Superior temporal gyrus (tissue), 1 donor: ENCODE data around the gene EEF2KMT.
"Not testable (repeated sequence)": the region's sequence is repeated elsewhere in the genome, so short reads cannot be mapped to it uniquely, and the experiment has no call there.

Experiments used
- DNase-seq: peaks from one replicate; pipeline ENCODE4 v3.0.0-alpha.2; 2016; ENCODE audit errors: extremely low spot score

EEF2KMT gene

DNA sequence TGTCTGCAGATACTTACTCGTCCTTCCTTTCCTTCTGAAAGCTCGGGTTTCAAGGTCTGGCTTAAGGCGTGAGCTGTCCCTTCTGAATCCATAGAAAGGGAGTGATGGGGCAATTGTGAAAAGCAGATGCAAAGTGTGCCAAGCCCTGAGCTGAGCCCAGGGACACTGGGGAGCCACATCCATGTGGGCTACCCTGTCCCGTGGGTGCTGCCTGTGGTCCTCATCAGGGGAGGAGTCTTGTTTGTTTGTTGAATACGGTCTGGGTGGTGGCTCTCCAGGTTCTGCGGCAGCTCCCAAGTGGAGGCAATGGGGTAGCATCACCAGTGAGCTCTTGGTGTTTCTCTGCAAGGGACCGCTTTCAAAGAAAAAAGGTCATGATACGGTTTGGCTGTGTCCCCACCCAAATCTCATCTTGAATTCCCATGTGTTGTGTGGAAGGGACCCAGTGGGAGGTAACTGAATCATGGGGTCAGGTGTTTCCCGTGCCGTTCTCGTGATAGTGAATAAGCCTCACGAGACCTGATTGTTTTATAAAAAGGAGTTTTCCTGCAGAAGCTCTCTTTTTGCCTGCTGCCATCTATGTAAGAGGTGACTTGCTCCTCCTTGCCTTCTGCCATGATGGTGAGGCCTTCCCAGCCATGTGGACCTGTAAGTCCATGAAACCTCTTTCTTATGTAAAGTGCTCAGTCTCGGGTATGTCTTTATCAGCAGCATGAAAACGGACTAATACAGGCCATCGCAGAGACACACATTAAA lies 27.0 kb downstream of the EEF2KMT start:
- no peak for DNase-seq

DNA sequence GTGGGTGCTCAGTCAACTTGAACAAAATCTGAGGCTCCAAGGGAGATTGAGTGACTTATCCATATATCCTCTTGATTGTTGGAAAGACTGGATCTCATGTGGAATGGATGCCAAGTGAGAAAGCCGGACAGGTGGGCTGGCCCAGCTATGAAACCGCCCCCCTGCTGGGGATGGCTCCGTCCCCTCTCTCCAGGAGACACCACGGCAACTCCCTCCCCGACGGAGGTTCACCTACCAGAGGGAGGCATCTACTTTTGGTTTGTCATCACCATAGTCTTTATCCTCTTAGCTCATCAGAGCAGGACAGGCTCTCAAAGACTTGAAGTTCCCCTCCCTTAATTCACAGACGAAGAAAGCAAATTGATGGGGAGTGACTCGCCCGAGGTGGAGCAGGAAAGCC lies 27.7 kb downstream of the EEF2KMT start:
- DNase-seq = no peak

DNA sequence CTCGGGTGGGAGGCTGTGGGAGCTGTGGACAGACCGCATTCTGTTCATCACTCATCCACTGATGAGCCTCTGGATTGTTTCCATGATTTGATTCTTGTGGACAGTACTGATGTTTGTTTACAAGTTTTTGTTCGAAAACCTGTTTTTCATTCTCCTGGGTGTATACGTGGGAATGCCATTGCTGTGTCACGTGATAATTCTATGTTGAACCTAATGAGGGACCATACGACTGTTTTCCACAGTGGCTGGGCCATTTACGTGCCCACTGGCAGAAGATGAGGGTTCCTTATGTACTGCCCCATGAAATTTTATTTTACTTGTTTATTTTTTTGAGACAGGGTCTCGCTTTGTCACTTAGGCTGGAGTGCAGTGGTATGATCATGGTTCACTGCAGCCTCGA lies 28.5 kb downstream of the EEF2KMT start:
- no peak for DNase-seq

DNA sequence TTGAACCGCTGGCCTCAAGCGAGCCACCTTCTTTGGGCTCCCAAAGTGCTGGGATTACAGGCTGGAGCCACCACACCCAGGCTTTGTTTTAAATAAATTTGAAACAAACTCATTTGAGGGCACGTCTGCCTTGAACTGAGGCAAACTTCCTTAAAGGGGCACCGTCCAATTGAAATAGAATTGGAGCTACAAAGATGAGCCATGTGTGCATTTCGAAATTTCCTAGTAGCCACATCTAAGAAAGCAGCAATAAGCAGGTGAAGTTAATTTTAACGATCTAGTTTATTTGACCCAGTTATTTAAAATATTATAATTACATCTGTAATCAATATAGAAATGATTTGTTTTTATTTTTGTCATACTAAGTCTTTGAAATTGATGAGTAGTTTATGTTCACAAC lies 31.1 kb downstream of the EEF2KMT start:
- no peak for DNase-seq

DNA sequence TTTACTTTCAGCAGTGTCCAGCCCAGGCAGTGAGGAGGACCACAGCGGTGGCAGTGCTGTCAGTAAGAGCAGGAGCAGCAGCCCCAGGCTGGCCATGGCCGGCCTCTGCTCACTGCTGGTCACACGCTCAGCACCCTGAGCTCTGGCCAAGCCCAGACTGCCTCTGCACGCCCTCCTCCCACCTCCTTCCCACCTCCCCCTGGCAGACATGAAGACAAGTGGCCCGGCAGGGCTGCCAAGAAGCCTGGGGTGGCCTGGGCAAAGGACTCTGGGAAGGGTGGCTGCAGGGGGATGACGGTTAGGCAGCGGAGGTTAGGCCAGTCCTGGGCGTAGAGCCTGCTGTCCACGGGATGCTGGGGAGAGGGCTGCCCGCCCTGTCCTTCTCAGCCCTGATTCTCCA lies 31.8 kb downstream of the EEF2KMT start, which contains the start of gene C16orf89:
Gene C16orf89, minus strand, starts transcription at position 144 of the 400 bp plus-strand sequence. Its CDS starts 48 bp downstream, at position 96.
- DNase-seq = no peak

DNA sequence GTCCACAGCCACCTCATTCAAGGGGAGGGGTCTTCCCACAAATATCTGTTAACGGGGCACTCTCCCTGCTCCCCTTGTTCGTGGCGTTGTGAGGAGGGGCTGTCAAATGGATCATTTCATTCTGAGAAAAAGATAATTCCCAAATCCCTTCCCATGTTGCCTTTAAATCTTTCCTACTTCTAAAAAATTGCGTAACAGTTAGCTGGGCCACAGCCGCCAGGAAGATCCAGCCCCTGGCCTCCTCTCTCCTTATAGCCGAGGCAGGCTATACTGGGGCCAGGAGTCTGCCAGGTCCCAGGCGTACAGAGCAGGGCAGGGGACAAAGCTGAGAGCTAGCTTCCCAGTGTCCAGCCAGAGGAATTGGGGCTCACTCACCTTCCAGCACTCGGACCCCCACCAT lies 32.3 kb downstream of the EEF2KMT start:
- DNase-seq = no peak

DNA sequence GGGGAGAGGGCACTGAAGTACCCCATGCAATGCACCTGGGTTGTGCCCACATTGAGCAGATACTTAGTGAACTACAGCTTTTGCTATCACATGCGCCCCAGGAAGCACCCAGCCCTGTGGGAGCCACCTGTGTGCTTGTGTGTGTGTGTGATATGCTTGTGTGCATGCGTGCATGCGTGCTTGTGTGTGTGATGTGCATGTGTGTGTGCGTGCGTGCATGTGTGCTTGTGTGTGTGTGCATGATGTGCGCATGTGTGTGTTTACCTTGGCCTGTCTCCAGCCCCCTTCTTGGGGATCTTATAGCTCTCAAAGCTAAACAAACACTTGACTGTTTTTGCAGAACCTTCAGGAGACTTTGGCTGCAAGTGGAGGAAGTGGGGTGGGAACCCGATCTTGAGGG lies 32.7 kb downstream of the EEF2KMT start:
- DNase-seq = no peak

DNA sequence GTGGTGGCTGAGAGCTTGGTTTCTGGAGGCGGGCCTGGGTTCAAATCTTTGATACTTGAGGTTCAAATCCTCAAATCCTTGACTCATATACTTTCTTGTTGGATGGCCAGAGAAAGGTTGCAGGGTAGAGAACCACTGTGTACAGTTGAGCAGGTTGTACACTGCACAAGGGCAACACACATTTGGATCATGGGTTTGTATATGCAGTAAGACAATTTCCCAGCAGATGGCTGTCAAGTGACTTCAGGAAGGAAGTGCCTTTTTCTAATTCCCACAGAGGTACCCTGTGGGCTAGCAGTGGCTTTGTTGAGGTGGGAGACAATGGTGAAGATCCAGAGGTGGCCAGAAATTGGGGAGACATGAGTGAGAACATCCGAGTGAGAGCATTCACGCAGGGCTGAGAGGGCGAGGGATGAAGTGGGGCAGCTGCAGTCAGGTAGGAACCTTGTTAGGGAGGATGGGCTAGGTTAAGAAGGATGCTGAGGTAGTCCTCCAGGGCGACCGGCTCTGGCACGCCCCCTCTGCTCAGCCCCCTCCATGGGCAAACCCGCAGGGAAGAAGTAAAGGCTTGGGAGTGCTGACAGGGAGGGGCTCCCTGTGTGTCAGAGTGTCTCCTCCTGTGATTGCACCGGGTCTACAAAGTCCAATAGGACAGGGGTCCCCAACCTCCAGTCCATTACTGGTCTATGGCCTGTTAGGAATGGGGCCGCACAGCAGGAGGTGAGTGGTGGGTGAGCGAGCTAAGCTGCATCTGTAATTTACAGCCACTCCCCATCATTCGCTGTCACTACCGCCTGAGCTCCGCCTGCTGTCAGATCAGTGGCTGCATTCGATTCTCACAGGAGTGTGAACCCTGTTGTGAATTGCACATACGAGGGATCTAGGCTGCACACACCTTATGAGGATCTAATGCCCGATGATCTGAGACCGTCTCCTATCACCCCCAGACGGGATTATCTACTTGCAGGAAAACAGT lies 34.5 kb downstream of the EEF2KMT start:
- DNase-seq = no peak

DNA sequence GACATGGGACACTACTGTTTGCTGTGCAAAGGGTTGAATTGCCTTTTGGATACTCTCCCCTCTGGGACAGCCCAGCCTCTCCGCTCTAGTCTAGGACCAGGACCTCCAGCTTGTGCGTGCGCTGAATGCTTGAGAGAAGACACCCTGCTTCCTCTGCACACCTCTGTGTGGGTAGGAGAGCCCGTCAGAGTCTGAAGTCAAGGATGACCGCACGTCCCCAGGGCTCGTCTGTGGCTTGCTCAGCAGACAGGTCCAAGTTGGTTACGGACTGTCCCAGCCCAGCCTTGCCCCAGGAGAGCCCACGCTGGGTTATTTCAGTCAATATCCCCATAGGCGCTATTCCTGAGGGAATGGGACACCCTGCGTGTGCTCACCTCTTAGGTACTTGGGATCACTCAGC lies 35.5 kb downstream of the EEF2KMT start:
- no peak for DNase-seq

DNA sequence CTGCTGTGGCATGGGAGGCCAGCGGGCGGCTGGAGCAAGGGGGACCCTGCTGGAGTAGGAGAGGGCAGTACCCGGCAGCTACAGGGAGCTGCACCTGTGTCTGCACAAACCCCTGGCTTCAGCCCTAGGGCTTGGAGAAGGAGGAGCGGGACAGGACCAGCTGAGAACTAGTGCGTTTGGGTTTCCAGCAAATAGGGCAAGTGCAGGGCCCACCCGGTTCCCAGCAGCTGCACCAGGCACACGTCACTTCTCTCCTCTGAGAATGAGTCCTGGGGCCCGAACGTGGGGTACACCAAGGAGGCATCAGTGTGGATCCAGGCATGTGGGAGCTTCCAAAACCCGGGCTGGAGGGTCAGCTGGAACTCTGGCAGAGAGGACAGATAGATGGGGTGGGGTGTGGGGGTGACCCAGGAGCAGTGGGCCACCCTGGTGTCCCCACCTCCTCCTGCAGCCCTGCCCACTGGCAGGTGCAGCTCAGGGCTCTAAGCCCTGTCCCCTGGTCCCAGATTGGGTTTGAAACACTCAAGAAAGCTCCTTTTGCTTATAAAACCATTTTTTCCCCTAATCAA lies 37.4 kb downstream of the EEF2KMT start:
- DNase-seq = no peak

DNA sequence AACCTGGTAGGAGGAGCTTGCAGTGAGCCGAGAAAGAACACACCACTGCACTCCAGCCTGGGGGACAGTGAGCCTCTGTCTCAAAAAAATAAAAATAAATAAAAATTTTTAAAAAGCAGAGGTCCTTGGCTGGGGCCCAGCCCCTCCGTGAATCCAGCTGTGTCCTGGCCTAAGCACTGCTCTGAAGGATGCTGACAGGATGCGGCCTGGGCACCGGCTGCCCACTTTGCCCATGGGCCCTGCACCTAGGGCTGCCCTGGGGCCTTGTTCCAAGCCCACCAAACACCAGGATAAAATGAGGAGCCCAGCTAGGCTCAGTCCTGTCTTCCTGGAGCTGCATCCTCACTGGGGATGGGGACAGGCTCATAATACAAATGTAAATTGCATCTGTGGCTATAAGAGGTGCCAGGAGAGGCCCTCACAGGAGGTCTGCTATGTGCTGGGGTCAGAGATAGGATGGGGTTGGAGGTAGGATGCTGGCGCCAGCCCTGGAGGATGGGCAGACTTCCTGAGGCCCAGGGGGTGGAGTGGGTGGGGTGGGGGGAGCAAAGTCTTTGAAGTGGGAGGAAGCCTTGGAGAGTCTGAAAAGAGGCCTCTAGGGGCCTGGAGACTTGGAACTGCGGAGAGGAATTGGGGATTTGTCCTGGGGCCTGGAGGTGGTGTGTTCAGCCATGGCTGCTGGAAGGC lies 38.1 kb downstream of the EEF2KMT start:
- no peak for DNase-seq

DNA sequence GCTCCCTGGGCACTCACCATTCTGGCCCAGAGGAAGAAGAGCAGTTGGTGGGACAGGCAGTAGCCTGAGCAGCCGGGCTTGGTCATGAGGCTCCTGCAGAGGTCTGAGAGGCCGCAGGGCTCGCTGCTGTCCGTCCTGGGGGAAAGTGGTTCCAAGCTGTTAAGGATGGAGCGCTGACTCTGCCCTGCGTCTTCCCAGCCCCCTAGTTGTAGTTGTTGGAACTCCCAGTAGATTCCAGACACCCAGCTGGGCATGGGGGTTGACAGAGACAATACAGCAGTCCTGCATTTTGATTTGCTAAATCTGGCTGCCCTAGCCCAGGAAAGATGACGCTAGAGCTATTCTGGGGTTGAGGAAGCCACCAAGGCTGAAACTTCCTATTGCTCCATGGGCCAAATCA lies 39.1 kb downstream of the EEF2KMT start:
- DNase-seq = no peak

DNA sequence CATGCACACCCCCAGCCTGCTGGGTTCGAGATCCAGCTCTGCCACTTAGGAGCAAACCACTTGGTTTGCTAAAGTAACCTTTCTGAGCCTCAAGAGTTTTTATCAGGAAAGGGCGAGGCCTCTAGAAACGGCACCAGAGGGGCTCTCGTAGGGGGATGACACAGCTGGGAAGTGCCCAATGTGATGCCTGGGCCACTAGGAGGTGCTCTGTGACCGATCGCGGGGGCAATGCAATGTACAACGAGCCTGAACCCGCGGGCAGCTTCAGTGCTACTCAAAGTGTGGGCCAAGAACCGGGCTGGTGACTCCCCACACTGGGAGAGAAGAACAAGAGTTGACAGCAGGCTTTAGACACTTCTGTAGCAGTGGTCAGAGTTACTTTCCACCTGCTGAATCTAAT lies 41.2 kb downstream of the EEF2KMT start:
- DNase-seq = no peak

DNA sequence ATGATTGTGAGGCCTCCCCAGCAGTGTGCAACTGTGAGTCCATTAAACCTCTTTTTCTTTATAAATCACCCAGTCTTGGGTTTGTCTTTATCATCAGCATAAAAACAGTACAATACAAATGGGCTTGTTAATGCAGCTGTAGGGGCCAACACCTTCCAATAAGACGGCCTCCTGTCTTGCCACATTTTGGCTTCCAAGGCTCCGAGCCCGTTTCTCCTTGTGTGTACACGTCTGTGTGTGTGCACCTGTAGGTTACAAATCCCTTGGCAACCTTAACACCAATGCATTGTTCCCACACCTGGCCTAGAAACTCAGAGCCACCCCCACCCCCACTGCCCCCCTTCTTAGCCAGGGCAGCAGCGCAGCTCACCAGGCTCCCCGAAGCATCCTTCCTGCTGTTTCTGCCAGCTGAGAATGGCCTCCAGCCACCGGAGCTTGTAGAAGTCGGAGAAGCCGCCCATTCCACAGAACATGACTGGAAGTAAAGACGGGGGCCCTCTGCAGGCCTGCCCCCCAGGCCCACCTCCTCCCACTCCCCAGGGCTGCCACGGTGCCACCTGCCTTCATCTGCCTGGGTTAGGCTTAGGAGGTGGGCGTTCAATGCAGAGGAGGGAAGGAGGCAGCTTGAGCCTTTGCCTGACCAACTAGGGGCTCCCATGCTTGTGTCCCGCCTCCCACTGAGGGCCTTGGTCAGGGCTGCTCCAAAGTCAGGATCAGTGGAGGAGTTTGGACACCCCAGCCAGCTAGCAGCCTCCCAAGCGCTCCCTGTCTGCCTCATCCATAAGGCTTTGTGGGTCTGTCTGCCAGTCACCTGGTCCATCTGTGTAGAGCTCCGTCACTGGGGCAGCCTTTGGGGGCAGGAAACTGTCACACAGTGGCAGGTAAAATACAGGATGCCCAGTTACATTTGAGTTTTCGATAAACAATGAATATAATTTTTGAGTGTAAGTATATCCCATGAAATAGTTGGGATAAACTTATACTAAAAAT lies 42.4 kb downstream of the EEF2KMT start:
- DNase-seq = no peak

DNA sequence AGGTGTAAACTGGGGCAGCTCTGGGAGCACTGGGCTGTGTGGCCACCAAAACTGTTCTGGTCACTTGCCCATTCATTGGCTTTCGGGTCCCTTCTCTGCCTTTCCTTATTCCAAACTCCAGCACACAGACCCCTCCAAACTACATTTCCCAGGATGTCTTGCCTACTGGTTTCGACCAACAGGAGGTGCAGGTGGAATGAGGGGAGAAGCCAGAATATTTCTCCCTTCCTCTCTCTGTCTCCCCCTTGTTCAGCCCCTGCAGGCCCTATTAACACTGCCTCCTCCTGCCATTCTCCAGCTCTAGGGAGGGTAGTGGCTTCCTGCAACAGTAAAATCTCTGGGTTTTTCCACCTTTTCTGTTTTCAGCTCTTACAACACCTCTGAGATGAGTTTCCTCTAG lies 50.7 kb downstream of the EEF2KMT start:
- no peak for DNase-seq

DNA sequence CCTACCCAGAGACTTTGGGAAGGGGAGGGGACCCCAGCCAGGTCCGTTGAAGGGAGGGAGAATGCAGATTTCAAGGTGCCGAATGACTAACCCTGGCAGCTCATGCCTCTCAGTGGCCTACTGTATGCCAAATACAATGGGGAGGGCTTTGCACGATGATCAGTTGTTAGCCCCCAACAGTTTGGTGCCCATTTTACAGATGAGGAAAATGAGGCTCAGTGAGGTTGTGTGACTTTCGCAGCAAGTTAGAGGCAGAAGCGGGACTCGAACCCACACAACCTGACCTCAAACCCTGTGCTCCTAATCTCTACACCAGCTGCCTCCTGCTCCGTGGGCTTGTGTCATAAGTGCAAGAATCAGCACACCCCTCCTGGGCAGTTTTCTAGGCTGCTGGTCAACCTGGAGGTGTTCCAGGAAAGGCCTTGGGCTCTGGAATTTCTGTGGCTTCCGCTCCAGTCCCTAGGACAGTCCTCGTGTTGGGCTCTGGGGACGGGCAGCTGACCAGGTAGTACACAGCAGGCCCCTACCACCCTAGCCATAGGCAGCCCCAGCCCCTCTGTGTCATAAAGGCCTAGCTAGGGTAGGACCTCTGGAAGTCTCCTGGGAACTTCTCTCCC lies 52.0 kb downstream of the EEF2KMT start:
- no peak for DNase-seq

DNA sequence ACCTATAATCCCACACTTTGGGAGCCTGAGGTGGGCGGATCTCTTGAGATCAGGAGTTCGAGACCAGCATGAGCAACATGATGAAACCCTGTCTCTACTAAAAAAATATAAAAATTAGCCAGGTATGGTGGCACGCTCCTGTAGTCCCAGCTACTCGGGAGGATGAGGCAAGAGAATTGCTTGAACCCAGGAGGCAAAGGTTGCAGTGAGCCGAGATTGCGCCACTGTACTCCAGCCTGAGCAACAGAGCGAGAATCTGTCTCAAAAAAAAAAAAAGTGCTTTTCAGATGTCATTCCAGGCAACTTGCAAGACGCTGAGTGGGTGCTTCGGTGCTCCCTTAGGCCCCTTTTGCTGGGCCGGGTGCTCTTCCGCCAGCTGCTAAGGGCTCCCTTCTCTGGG lies 53.0 kb downstream of the EEF2KMT start:
- not testable (repeated sequence) for DNase-seq

DNA sequence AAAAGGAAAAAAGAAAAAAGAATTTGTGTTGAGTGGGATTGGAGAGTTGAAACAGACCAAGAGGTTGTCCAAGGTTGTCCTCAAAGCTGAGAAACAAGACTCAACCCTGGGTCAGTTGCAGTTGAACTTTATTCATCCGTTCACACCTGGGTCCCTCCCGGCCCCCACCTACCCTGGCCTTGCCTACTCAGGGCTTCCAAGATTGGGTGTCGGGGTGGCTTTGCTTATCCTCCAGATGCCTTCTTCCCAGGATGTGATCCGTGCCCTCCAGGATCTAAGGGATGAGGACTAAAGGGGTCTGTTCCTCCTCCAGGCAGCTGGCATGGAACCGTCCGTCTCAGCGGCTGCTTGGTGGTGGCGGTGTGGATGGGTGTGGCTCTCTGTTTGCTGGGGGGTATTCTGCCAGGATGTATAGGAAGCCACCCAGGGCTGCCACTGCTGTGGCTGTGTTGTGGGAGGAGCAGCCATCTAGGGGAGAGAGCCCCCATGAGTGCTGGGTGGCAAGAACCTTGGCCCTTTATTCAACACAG lies 53.5 kb downstream of the EEF2KMT start:
- no peak for DNase-seq

DNA sequence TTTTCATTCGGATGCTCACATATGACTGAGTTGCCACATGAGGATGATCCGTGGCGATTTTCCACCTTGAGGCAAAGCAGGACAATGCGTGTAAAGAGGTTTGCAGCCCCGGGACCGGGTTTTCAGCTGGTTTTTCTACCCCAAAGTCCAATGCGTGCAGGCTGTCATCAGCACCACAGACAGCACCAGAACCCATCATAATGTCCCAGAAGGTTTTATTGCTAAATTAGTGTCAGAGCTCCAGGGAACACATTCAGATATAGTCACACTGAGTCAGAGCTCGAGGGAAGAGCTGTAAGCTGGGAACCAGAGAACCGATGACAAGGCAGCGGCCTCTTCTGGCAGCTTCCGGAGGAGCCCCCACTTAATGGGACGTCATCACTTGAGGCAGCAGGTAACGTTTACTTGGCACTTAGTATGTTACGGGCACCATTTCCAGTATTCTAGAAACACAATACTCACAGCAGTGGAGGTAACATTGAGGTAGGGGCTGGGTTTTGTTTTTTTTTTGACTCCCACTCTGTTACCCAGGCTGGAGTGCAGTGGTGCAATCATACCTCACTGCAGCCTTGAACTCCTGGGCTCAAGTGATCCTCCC lies 54.9 kb downstream of the EEF2KMT start:
- DNase-seq = no peak
